HAP-1 (cell line): ENCODE measurements around the gene PTK7.
A peak's percentile ranks its signal among the peaks of the same experiment; 100 is the strongest.
"Not testable (repeated sequence)": the region's sequence is repeated elsewhere in the genome, so short reads cannot be mapped to it uniquely, and the experiment has no call there.

ENCODE experiments used
- DNase-seq, 2 experiments: peaks; one replicate each; pipeline ENCODE4 v3.0.0-alpha.2; 2016 to 2020; ENCODE audit warnings: low spot score in 2 of 2
- H3K27me3 ChIP-seq: fragments of 250-450 bp; sonication (Bioruptor Pico); 2 replicates; pipeline ENCODE4 v1.5.1; 2020; ENCODE audit warnings: low read depth, mild to moderate bottlenecking, moderate library complexity
- H3K36me3 ChIP-seq: fragments of 250-450 bp; sonication (Bioruptor Pico); replicated peaks from 2 replicates; pipeline ENCODE4 v1.5.1; 2020; ENCODE audit warnings: mild to moderate bottlenecking
- H3K4me1 ChIP-seq: fragments of 250-450 bp; sonication (Bioruptor Pico); 2 replicates; pipeline ENCODE4 v1.5.1; 2020; ENCODE audit warnings: mild to moderate bottlenecking
- H3K4me3 ChIP-seq: fragments of 250-450 bp; sonication (Bioruptor Pico); 2 replicates; pipeline ENCODE4 v1.5.1; 2020; ENCODE audit warnings: mild to moderate bottlenecking, moderate library complexity
- H3K9me3 ChIP-seq: fragments of 250-450 bp; sonication (Bioruptor Pico); 2 replicates; pipeline ENCODE4 v1.5.1; 2020; ENCODE audit warnings: mild to moderate bottlenecking, moderate library complexity
- in situ Hi-C: fragments of 300-500 bp; cut with MboI; formaldehyde crosslinking; loops from 3 replicates; pipeline ENCODE4 v1.14.3; 2020; ENCODE audit warnings: low sequenced_read_pairs, inconsistent platforms, mixed read lengths

PTK7 gene

DNA sequence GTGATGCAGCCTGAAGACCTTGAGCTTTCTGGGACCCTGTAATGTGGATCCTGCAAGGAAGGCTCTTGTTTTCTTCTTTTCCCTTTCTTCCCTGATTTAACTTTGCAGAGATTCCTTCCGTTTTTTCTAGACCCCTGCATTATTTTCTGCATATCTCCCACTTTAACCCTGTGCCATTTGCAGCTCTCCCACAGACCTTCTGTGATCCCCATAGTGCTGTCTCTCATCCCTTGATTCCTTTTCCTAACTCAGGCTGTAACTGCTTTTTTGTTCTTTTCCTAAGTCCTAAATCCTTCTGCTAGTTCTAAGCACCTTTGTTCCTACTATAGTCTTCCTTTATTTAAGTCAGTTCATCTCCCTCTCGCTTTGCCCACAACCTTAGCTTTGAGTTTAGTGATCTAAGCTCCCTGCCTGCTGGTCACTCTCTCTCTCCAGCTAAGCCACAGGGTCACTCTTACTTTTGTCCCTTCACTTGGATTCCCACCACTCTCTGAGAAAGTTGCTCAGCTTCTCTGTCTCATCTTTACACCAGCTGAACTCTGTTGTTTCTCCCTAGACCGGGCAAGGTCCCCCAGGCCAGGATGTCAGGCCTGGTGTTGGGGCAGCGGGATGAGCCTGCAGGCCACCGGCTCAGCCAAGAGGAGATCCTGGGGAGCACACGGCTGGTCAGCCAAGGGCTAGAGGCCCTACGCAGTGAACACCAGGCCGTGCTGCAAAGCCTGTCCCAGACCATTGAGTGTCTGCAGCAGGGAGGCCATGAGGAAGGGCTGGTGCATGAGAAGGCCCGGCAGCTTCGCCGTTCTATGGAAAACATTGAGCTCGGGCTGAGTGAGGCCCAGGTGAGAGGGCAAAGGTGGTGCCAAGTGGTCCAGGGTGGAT lies 15.1 kb upstream of the PTK7 start:
- DNase-seq: no peak
- in situ Hi-C loops: no loop called here
- no peaks in the 10 kb centered on the region for H3K27me3 ChIP-seq
- no peak overlapping the region for H3K4me3 ChIP-seq
- H3K36me3 ChIP-seq: peaks cover 20% of the 10 kb centered on the region; the same call in 1 of the 2 replicates
- H3K9me3 ChIP-seq: no peaks in the 10 kb centered on the region
- peaks cover 6% of the 10 kb centered on the region; the same call in 1 of the 2 replicates for H3K4me1 ChIP-seq

DNA sequence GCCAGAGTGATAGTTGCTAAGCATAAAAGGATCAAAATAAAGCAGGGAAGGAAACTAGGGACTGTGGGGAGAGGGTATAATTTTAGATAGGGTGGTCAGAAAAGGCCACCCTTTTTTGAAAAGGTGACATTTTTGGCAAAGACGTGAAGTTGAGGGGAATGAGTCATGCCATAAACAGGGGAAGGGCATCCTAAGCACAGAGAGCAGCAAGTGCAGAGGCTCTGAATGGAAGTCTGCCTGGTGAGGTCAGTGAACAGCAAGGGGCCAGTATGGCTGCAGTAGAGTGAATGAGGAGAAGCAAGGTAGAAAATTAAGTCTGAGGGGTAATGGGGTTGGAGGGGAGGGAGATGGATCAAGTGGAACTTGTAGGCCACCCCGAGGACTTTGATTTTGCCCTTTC lies 14.3 kb upstream of the PTK7 start:
- no peak overlapping the region for H3K4me3 ChIP-seq
- H3K27me3 ChIP-seq: no peaks in the 10 kb centered on the region
- peaks cover 6% of the 10 kb centered on the region; the same call in 1 of the 2 replicates for H3K4me1 ChIP-seq
- no peak for DNase-seq
- in situ Hi-C loops: no loop called here
- H3K9me3 ChIP-seq: no peaks in the 10 kb centered on the region
- H3K36me3 ChIP-seq: peaks cover 16% of the 10 kb centered on the region; the same call in 1 of the 2 replicates

DNA sequence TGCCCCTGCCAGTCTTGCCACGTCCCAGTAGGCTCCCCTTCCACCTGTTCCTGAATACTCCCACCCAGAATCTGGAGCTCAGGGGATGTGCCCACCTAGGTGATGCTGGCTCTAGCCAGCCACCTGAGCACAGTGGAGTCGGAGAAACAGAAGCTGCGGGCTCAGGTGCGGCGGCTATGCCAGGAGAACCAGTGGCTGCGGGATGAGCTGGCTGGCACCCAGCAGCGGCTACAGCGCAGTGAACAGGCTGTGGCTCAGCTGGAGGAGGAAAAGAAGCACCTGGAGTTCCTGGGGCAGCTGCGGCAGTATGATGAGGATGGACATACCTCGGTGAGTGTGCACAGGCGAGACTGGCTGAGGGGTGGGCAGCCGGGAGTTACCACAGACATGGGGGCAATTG lies 13.3 kb upstream of the PTK7 start:
- Histone ChIP-seq H3K4me3 (no peak overlapping the region), H3K36me3 (peaks cover 7% of the 10 kb centered on the region; the same call in 1 of the 2 replicates), H3K4me1 (peaks cover 6% of the 10 kb centered on the region; the same call in 1 of the 2 replicates), H3K27me3 (no peaks in the 10 kb centered on the region), H3K9me3 (no peaks in the 10 kb centered on the region)
- no peak for DNase-seq
- in situ Hi-C loops: no loop called here

DNA sequence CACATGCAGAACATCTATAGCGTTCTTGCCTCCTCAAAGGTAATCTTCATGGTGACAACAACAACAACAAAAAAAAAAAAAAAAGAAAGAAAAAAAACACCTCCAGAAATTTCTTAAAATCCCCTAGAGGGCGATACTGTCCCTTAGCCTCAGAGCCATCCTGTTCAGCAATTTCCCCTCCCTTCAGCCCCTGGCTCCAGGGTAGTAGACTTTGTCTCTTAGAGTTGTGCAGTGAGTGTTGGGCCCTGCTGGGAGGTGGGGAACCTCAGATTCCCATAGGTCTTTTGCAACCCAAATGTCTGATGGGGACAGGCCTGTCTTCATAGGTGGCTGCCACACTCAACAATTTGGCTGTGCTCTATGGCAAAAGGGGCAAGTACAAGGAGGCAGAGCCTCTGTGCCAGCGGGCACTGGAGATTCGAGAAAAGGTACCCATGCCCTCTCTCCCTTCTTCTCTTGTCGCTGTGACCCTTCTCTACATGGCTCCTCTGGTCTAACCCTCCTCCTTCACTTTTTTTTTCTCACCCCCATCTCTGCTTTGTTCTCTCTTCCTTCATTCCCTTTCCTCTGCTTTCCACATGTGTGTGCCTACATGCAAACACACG lies 6.0 kb upstream of the PTK7 start:
- peak; percentile 58 to 61 for DNase-seq

DNA sequence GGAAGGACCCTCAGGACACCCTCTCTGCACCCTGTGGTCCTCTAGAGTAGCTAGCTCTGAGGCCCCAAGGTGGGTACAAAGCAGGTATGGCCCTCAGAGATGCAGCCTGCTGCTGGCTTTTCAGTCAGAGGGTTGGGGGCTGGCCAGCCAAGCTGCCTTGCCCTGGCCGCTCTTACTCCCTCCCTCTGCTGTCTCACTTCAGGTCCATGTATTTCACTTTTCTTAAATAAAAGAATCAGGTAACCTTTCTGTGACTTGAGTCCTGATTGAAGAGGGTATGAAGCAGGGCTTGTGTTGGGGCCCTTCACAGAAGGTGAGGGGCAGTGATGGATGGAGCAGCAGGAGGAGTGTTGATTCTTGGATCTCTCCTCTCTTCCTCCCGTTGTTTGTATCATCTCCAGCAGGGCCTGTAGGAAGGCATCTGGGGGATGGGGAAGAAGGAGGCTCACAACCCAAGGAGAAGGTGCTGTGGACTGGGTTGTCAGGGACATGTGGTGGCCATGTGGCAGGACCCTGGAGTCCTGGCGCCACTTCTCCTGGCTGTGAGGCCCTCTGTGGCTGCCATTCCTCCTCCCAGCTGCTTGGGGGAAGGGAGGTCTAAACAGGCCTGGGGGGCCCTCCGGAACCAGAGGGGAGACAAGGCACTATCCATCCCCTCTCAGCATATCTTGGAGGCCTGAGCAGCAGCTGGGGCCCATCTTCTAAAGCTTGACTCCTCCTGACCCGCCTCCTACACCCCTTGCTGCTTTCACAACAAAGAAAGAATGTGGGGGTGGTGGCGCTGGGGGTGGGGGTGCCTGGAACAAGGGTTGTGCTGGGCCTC lies 1.1 kb upstream of the PTK7 start:
- in situ Hi-C loops: no loop called here
- H3K4me1 ChIP-seq: peaks cover 9% of the 10 kb centered on the region
- no peaks in the 10 kb centered on the region; the same call in 1 of the 2 replicates for H3K36me3 ChIP-seq
- no peaks in the 10 kb centered on the region for H3K9me3 ChIP-seq
- no peak overlapping the region for H3K4me3 ChIP-seq
- H3K27me3 ChIP-seq: no peaks in the 10 kb centered on the region
- DNase-seq: no peak

More for the DNA sequence above, 6.0 kb upstream of the PTK7 start:
- Histone ChIP-seq H3K36me3 (peaks cover 3% of the 10 kb centered on the region; the same call in 1 of the 2 replicates), H3K4me1 (no peaks in the 10 kb centered on the region), H3K9me3 (no peaks in the 10 kb centered on the region), H3K27me3 (no peaks in the 10 kb centered on the region), H3K4me3 (no peak overlapping the region)
- in situ Hi-C loops: no loop called here

DNA sequence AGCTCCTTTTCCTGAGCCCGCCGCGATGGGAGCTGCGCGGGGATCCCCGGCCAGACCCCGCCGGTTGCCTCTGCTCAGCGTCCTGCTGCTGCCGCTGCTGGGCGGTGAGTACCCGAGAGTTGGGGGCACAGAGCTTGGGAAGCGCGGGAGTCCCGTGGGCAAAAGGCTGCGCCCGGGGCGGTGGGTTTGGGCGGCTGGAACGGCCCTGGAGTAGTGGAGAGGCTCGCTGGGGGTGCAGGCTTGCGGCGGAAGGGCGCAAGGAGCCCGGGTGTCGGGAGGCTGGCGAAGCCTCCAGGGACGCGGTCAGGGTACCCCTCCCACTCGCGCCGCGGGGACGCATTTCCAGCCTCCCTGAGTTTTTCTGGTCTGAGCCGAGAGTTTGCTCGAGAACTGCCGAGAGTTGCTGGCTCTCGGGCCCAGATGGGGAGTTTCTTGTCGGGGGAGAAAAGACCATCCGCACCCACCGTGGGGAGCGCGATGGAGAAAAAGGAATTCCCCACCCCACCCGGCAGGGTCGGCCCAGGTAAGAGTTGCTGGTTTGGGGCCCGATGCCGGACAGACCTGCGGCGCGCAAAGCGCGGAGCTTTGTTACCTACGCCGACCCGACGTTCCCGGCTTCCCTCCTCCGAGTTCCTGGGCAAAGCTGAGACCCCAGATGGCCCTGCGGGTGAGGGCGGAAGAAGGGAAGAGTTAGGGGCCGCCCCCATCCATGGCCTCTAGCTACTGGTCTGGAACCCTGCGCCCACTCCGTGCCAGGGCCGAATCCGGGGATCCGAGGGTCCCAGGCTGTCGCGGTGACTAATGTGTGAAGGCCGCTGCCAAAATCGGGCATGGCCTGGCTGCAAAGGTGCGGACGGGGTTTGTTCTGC lies 584 bp downstream of the PTK7 start:
- H3K4me1 ChIP-seq: peaks cover 9% of the 10 kb centered on the region
- no peaks in the 10 kb centered on the region; the same call in 1 of the 2 replicates for H3K36me3 ChIP-seq
- no peaks in the 10 kb centered on the region for H3K9me3 ChIP-seq
- DNase-seq: peak; percentile 45 to 69
- H3K4me3 ChIP-seq: peak overlapping the region; percentile 95
- in situ Hi-C loops: no loop called here
- no peaks in the 10 kb centered on the region for H3K27me3 ChIP-seq

DNA sequence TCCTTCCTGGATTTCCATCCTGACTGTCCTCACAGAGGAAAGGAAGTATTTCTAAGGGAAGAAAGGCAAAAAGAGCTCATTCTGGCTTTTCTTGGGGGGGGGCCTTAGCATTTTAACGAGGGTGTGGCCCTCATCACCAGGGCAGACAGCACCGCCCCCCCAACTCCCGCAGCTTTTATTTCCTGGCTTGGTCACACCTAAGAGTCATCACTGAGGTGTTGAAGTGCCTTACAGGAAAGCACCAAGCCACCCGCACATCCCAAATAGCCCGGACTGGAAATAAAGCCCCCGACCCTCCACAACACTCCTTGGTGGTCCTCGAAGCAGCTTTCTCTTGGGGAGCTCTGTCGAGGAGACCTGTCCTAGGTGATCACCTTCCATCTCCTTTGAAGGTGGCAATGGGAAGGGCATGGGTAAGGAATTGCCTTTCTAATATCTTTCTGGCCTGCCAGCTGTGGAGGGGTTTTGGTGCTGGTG lies 1.3 kb downstream of the PTK7 start:
- Histone ChIP-seq H3K9me3 (no peaks in the 10 kb centered on the region), H3K27me3 (no peaks in the 10 kb centered on the region), H3K36me3 (no peaks in the 10 kb centered on the region; the same call in 1 of the 2 replicates), H3K4me3 (peak overlapping the region; percentile 95), H3K4me1 (peaks cover 9% of the 10 kb centered on the region)
- in situ Hi-C loops: no loop called here
- no peak for DNase-seq

DNA sequence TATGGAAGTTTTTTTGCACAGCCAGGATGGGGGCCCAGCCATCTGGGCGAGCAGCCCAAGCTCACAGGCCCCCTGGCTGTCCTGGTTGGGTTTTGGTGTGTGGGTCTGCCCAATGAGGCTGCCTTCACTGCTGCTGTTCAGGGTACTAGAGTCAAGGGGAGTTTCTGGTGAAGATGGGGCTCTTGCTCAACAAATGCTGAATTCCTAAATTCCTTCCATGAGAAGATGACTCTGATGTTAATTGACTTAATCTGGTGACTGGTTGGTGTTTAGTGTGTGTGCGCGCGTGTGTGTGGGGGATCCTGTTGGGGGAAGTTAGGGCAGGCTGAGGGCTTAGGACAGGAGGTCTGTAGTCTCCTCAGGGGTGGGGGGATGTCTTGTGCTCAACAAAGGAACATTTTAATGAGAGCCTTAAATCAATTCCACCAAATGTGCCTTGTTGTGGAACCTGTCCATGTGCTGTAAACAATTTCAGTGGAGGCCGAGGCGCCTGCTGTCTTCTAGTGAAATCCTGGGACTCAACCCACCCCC lies 1.9 kb downstream of the PTK7 start:
- in situ Hi-C loops: no loop called here
- H3K27me3 ChIP-seq: no peaks in the 10 kb centered on the region
- H3K4me1 ChIP-seq: peaks cover 9% of the 10 kb centered on the region
- peak overlapping the region; percentile 95 for H3K4me3 ChIP-seq
- peak in 1 of 2 experiments; percentile 27 for DNase-seq
- H3K36me3 ChIP-seq: no peaks in the 10 kb centered on the region; the same call in 1 of the 2 replicates
- H3K9me3 ChIP-seq: no peaks in the 10 kb centered on the region

DNA sequence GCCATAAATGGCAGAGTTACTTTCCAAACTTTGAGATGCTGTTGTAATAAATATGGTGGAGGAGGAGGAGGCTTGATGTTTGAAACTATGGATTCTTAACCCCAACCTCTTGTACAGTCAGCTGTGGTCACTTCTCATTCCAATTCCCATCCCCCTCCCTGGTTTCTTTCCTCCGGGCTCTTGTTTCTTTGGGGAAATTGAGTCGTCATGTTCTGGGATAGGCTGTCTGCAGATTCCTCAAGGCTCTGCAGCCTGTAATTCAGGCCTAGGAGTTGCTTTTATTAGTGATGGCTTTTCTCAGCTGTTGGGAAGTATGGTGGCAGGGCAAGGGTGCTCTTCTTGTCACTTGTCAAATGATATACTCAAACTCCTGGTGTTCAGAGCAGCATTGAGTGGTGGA lies 2.6 kb downstream of the PTK7 start:
- H3K4me3 ChIP-seq: no peak overlapping the region
- no peak for DNase-seq
- no peaks in the 10 kb centered on the region; the same call in 1 of the 2 replicates for H3K36me3 ChIP-seq
- H3K9me3 ChIP-seq: no peaks in the 10 kb centered on the region
- H3K27me3 ChIP-seq: no peaks in the 10 kb centered on the region
- in situ Hi-C loops: no loop called here
- H3K4me1 ChIP-seq: peaks cover 9% of the 10 kb centered on the region

DNA sequence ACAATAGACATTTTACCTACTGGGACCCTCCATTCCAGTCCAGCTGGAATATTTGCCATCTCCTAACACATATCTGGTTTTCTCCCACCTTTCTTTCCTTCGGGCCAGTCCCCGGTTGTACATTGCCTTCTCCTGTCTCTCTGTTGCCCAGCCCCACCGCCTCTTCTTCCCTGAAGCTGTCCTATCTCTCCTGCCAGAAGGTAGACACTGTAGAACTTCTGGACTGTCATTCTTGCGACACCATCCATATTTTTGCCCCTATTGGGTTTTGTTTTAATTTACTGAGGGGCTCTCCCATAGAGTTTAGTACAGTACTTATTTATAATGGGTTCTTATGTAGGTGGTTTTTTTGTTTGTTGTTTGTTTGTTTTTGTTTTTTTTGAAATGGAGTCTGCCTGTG lies 4.9 kb downstream of the PTK7 start:
- Histone ChIP-seq H3K27me3 (no peaks in the 10 kb centered on the region), H3K36me3 (no peaks in the 10 kb centered on the region; the same call in 1 of the 2 replicates), H3K4me1 (peaks cover 9% of the 10 kb centered on the region), H3K9me3 (no peaks in the 10 kb centered on the region), H3K4me3 (no peak overlapping the region)
- in situ Hi-C loops: no loop called here
- DNase-seq: no peak

DNA sequence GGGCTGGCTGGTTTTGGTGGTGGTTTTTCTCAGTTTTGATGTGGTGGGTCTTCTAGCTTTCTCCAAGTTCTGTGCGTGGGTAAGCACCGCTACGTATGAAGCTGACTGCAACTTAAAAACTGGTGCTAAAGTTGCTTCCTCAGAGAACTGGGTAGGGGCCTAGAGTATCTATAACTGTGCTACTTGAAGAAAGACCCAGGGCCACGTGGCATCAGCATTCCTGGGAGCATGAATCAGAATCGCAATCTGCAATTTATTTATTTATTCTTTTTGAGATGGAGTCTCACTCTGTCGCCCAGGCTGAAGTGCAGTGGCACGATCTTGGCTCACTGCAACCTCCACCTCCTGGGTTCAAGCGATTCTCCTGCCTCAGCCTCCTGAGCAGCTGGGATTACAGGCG lies 5.8 kb downstream of the PTK7 start:
- H3K4me3 ChIP-seq, H3K27me3 ChIP-seq, in situ Hi-C loops, H3K36me3 ChIP-seq, DNase-seq, H3K9me3 ChIP-seq, H3K4me1 ChIP-seq: not testable (repeated sequence)

DNA sequence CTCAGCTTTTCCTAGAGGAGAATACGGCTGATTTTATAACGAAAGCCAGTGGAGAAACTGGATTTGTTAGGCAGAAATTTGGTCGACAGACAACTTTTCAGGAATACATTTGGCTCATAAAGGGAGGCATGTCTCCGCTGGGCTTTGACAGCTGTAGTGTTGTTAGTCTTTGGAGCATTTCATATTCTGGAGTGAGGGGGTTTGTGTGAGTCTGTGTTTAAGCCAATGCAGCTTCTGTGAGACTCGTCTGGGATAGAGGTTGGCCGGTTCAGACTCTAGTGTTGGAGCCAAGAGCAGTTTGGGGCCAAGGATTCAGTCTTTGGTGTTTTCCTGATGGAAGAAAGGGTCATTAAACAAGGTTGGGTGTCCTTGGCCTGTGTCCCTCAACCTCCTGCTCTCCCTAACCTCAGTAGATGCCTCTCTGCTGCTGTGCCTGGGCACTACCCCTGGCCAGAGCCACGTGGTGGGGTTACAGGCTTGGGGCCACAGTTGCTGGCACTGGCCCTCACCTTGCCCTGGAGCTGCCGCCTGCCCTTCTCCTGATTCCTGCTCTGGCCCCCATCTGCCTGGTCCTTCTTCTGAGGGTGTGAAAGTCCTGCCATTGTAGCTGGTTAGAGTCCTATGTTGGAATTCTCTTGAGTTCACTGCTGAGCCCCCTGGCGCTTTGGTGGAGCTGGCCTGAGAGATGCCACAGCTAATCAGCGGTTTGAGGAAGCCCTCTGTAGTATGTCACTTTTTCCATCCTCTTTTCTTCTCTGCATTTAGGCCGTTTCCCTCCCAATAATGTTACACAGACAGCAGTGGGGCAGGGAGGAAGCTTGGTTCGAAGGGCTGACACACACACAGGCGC lies 6.9 kb downstream of the PTK7 start:
- Histone ChIP-seq H3K4me1 (no peaks in the 10 kb centered on the region; the same call in 1 of the 2 replicates), H3K4me3 (no peak overlapping the region), H3K36me3 (no peaks in the 10 kb centered on the region), H3K9me3 (no peaks in the 10 kb centered on the region), H3K27me3 (no peaks in the 10 kb centered on the region)
- no peak for DNase-seq
- in situ Hi-C loops: no loop called here
